ENCODE results near the gene HPX.

The HPX gene

GRCh38 chr11:6473451-6474412, 32.9 kb upstream of the HPX start, which contains the start of gene TRIM3:
Gene TRIM3 (minus strand): TSS chr11:6473941. CDS start chr11:6465695, 8,246 bp downstream.
- H3K9ac ChIP-seq (ENCODE audit: insufficient read length): peak within 1 kb of the TSS; percentile 76
- H3K9me3 ChIP-seq (ENCODE audit: low read depth, low read length): no peaks in the 10 kb centered on the region
- no peak for DNase-seq (ENCODE audit: low read depth, low spot score)
- H3K27ac ChIP-seq: peak within 1 kb of the TSS; percentile 63
- peaks cover 22% of the 10 kb centered on the region for H3K36me3 ChIP-seq (ENCODE audit: insufficient read depth, low read length)
- TF ChIP-seq EZH2 (IDR thresholded peaks at IDR 0.05) (no peak), POLR2AphosphoS5 (IDR thresholded peaks at IDR 0.05; ENCODE audit: borderline replicate concordance, low read depth, low read length) (peak; percentile 67)
- peak within 1 kb of the TSS; percentile 91 for H3K4me3 ChIP-seq

DNA sequence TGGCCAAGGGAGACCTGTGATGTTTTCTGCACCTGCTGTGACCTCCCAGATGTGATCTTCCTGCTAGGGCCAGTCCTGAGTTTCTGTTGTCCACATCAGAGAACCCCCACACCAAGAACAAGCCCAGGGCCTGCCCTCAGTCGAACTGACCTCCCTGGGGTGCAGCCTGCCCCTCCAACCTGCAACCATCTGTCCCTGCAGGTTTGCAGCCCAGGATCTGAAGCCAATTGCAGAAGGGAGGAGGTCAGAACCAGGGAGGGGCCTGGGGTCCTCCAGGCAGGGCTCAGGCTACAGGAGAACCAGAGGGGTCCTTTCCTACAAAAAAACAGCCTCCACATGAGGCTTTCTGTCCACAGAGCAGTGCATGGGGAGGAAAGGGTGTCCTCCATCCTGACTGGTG, 32.1 kb upstream of the HPX start:
- no peaks in the 10 kb centered on the region for H3K9me3 ChIP-seq (ENCODE audit: low read depth, low read length)
- H3K36me3 ChIP-seq (ENCODE audit: insufficient read depth, low read length): peaks cover 14% of the 10 kb centered on the region; the same call in 1 of the 2 replicates
- no peak for DNase-seq (ENCODE audit: low read depth, low spot score)
- TF ChIP-seq POLR2AphosphoS5 (IDR thresholded peaks at IDR 0.05; ENCODE audit: borderline replicate concordance, low read depth, low read length) (no peak), FOXP2 (optimal IDR thresholded peaks at IDR 0.05; ENCODE audit: control extremely low read depth, extremely low read length, insufficient read depth) (no peak), EZH2 (IDR thresholded peaks at IDR 0.05) (no peak)
- H3K4me3 ChIP-seq: peak overlapping the region; percentile 91
- H3K27ac ChIP-seq: no peak overlapping the region
- peak overlapping the region; percentile 45 for H3K9ac ChIP-seq (ENCODE audit: insufficient read length)

DNA sequence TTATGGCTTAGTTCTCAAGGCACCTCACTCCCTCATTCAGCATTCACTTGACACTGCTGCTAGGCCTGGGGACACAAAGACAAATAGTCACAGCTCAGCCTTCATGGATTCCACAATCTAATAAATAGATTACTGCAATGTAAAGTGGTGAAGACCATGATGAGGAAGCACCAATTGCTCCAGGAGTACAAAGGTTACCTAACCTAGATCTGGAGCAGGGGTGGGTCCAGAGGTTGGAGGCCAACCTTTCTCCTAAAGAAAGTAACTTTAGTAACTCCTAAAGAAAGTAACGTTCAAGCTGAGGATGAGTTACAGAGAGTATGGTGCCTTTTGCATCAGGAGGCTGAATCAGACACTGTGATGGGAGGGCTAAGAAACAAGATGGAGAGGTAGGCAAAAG, 28.8 kb upstream of the HPX start:
- TF ChIP-seq EZH2 (IDR thresholded peaks at IDR 0.05): no peak
- peak overlapping the region; percentile 58 for H3K9ac ChIP-seq (ENCODE audit: insufficient read length)
- H3K4me3 ChIP-seq: peak overlapping the region; percentile 71
- H3K9me3 ChIP-seq (ENCODE audit: low read depth, low read length): no peaks in the 10 kb centered on the region
- DNase-seq (ENCODE audit: low read depth, low spot score): no peak
- H3K36me3 ChIP-seq (ENCODE audit: insufficient read depth, low read length): peaks cover 4% of the 10 kb centered on the region; the same call in 1 of the 2 replicates
- peak overlapping the region; percentile 55 for H3K27ac ChIP-seq

DNA sequence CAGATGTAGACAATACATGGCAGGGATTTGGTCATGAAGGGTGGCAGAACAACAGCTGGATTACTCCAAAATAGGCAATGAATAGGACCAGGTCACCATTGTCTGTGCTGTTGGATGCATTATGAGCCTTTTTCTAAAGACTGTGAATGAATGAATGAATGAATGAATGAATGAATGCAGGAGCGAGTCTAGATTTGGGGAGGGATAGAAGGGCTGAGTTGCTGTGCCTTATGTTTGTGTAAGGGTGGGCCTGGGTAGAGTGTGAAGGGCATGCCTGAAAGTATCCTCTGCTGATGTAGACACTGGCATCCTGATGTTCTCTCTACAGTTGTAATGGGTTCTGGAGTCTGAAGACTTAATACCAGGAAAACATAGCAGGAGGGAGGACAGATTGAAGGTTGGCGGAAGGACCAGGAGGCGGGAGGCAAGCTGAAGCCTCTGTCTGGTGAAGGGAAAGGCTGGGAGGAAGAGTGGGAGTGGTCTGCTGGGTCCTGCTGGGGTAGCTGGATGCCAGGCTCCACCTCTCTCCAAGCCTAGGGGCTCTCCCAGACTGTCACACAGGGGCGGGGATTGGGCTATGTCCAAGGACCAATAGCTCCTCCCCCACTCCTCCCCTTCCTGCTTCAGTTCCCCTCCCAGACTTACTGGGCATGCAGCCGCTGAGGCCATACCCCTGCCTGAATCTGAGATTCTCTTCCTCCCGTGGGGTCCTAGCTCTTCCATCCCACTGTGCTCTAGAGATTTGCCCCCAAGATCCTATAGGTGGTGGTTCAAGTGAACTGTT, 28.1 kb upstream of the HPX start:
- TF ChIP-seq EZH2 (IDR thresholded peaks at IDR 0.05): no peak
- TF ChIP-seq POLR2AphosphoS5 (IDR thresholded peaks at IDR 0.05; ENCODE audit: borderline replicate concordance, low read depth, low read length): peak; percentile 68; the same call in 1 of the 2 replicates
- peak overlapping the region; percentile 58 for H3K9ac ChIP-seq (ENCODE audit: insufficient read length)
- peak overlapping the region; percentile 71 for H3K4me3 ChIP-seq
- peaks cover 8% of the 10 kb centered on the region for H3K36me3 ChIP-seq (ENCODE audit: insufficient read depth, low read length)
- peak; percentile 66 for DNase-seq (ENCODE audit: low read depth, low spot score)
- no peaks in the 10 kb centered on the region for H3K9me3 ChIP-seq (ENCODE audit: low read depth, low read length)
- peak overlapping the region; percentile 55 for H3K27ac ChIP-seq

GRCh38 chr11:6459099-6459450, 18.3 kb upstream of the HPX start:
- Histone ChIP-seq H3K9ac (ENCODE audit: insufficient read length) (no peak overlapping the region), H3K9me3 (ENCODE audit: low read depth, low read length) (no peaks in the 10 kb centered on the region), H3K36me3 (ENCODE audit: insufficient read depth, low read length) (peaks cover 45% of the 10 kb centered on the region; the same call in 1 of the 2 replicates), H3K27ac (no peak overlapping the region), H3K4me3 (no peak overlapping the region)
- no peak for DNase-seq (ENCODE audit: low read depth, low spot score)
- no peak for TF ChIP-seq EZH2 (IDR thresholded peaks at IDR 0.05)
- TF ChIP-seq FOXP2 (optimal IDR thresholded peaks at IDR 0.05; ENCODE audit: control extremely low read depth, extremely low read length, insufficient read depth): no peak
- no peak for TF ChIP-seq POLR2AphosphoS5 (IDR thresholded peaks at IDR 0.05; ENCODE audit: borderline replicate concordance, low read depth, low read length)

GRCh38 chr11:6458352-6459098, 17.7 kb upstream of the HPX start:
- TF ChIP-seq POLR2AphosphoS5 (IDR thresholded peaks at IDR 0.05; ENCODE audit: borderline replicate concordance, low read depth, low read length): no peak
- no peak for TF ChIP-seq FOXP2 (optimal IDR thresholded peaks at IDR 0.05; ENCODE audit: control extremely low read depth, extremely low read length, insufficient read depth)
- TF ChIP-seq EZH2 (IDR thresholded peaks at IDR 0.05): no peak
- no peak overlapping the region for H3K9ac ChIP-seq (ENCODE audit: insufficient read length)
- H3K4me3 ChIP-seq: no peak overlapping the region
- no peaks in the 10 kb centered on the region for H3K9me3 ChIP-seq (ENCODE audit: low read depth, low read length)
- DNase-seq (ENCODE audit: low read depth, low spot score): no peak
- peaks cover 41% of the 10 kb centered on the region; the same call in 1 of the 2 replicates for H3K36me3 ChIP-seq (ENCODE audit: insufficient read depth, low read length)
- no peak overlapping the region for H3K27ac ChIP-seq

GRCh38 chr11:6457581-6458320, 17.0 kb upstream of the HPX start:
- H3K9ac ChIP-seq (ENCODE audit: insufficient read length): no peak overlapping the region
- H3K27ac ChIP-seq: no peak overlapping the region
- TF ChIP-seq FOXP2 (optimal IDR thresholded peaks at IDR 0.05; ENCODE audit: control extremely low read depth, extremely low read length, insufficient read depth) (no peak), EZH2 (IDR thresholded peaks at IDR 0.05) (no peak), POLR2AphosphoS5 (IDR thresholded peaks at IDR 0.05; ENCODE audit: borderline replicate concordance, low read depth, low read length) (no peak)
- peaks cover 38% of the 10 kb centered on the region; the same call in 1 of the 2 replicates for H3K36me3 ChIP-seq (ENCODE audit: insufficient read depth, low read length)
- no peak for DNase-seq (ENCODE audit: low read depth, low spot score)
- H3K9me3 ChIP-seq (ENCODE audit: low read depth, low read length): no peaks in the 10 kb centered on the region
- no peak overlapping the region for H3K4me3 ChIP-seq

Measured in SK-N-MC (cell line).